ENCODE data around the gene FDX2.
A peak's percentile ranks its signal among the peaks of the same experiment; 100 is the strongest.
"Not testable (repeated sequence)": the region's sequence is repeated elsewhere in the genome, so short reads cannot be mapped to it uniquely, and the experiment has no call there.

FDX2 gene

GRCh38 chr19:10284065-10284959 is 31.5 kb downstream of the FDX2 start:
- no peak for DNase-seq (ENCODE audit: low read depth)

GRCh38 chr19:10283301-10284064 is 32.3 kb downstream of the FDX2 start:
- no peak for DNase-seq (ENCODE audit: low read depth)

- not testable (repeated sequence) for DNase-seq (ENCODE audit: low read depth)
Observed at GRCh38 chr19:10282043-10282442, 33.8 kb downstream of the FDX2 start.

- no peak for DNase-seq (ENCODE audit: low read depth)
Observed at GRCh38 chr19:10279737-10280442, 35.9 kb downstream of the FDX2 start.

- no peak for DNase-seq (ENCODE audit: low read depth)
Observed at GRCh38 chr19:10278935-10279334, 36.9 kb downstream of the FDX2 start.

- DNase-seq (ENCODE audit: low read depth), result no peak
Observed at GRCh38 chr19:10277795-10278589, 37.8 kb downstream of the FDX2 start.

- no peak for DNase-seq (ENCODE audit: low read depth)
Observed at GRCh38 chr19:10274589-10274988, 41.2 kb downstream of the FDX2 start.

GRCh38 chr19:10271543-10272086 is 44.2 kb downstream of the FDX2 start:
- DNase-seq (ENCODE audit: low read depth), result peak; percentile 39

- DNase-seq (ENCODE audit: low read depth), result peak; percentile 54
Observed at GRCh38 chr19:10270616-10271394, 45.0 kb downstream of the FDX2 start, which contains the start of gene ICAM1. Gene ICAM1, plus strand, starts transcription at chr19:10271120. Its CDS starts 40 bp downstream, at chr19:10271160.

GRCh38 chr19:10270180-10270615 is 45.6 kb downstream of the FDX2 start:
- DNase-seq (ENCODE audit: low read depth), result peak; percentile 54

GRCh38 chr19:10269333-10270179 is 46.3 kb downstream of the FDX2 start:
- peak; percentile 67 for DNase-seq (ENCODE audit: low read depth)

- DNase-seq (ENCODE audit: low read depth), result no peak
Observed at GRCh38 chr19:10268071-10268470, 47.7 kb downstream of the FDX2 start.

- DNase-seq (ENCODE audit: low read depth), result no peak
Observed at GRCh38 chr19:10266706-10267105, 49.1 kb downstream of the FDX2 start.

- DNase-seq (ENCODE audit: low read depth), result no peak
Observed at GRCh38 chr19:10262771-10263170, 53.0 kb downstream of the FDX2 start.

GRCh38 chr19:10260141-10260584 is 55.7 kb downstream of the FDX2 start:
- no peak for DNase-seq (ENCODE audit: low read depth)

Measured in T-helper 22 cell (primary cell).